ENCODE measurements around the gene ERBB4.

Gene ERBB4

DNA sequence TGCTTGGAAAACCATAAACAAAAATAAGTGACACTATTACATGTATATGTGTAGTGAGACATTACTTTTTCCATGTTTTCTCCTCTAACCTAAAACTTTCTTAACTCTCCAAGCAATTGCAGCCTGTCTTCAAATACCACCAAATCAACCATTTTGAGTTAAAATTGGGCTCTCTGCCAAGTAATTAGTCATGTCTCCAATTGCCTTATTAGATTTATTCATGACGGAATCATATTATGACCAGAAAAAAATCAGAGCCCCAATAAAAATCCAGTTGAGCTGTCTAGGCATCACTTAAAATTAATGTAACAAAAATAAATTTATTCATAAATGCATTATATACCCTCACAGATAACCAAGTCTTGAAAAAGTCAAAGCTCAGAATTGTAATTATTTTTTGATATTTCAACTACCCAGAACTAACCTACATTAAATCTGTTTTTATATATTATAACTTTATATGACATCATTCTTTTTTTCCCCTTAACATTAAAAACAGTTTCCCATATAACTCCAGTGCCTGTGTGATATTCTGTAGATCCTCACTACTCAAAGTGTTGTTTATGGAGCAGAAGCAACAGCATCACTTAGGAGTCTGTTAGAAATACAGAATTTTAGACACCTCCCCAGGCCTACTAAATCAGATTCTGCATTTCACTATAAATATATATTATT is 157.0 kb downstream of the ERBB4 start:
- WGBS, 2 experiments, result 80 to 100% methylated on average over 1 of the region's 1 CpG

DNA sequence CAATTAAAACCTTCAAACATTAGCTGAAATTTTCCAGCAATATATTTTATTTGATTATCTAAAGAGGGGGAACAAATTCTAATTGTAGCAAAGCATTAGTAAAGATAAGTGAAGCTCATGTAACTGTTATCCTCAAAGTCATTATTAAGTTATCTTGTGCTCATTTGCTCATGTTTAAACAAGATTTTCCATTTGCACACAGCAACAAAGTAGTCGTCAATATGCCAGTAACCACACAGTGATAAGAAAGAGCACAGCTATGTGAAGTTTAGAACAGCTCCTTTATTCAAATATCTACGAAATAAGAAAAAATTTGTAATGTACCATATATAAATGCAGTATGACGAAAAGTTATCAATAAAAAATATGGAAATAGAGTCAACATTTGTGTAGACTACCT is 159.5 kb downstream of the ERBB4 start:
- Histone ChIP-seq H3K9me3 (ENCODE audit: control insufficient read depth, low read length) (no peaks in the 10 kb centered on the region), H3K4me3 (ENCODE audit: insufficient read depth, low read depth, low read length) (no peak overlapping the region), H3K4me1 (ENCODE audit: control insufficient read depth, insufficient read depth, low read length) (no peaks in the 10 kb centered on the region), H3K36me3 (ENCODE audit: control insufficient read depth, insufficient read depth, low read length) (no peaks in the 10 kb centered on the region), H3K27me3 (ENCODE audit: control insufficient read depth, insufficient read depth, low read length, poor library complexity, severe bottlenecking) (no peaks in the 10 kb centered on the region), H3K27ac (ENCODE audit: insufficient read depth, low read depth, low read length, poor library complexity, severe bottlenecking) (no peak overlapping the region)
- 87% methylated on average over 1 of the region's 3 CpGs; no CpG with 5 or more reads in 1 of the 2 experiments for WGBS, 2 experiments

More for the DNA sequence above, 157.0 kb downstream of the ERBB4 start:
- Histone ChIP-seq H3K36me3 (ENCODE audit: control insufficient read depth, insufficient read depth, low read length) (no peaks in the 10 kb centered on the region), H3K9me3 (ENCODE audit: control insufficient read depth, low read length) (no peaks in the 10 kb centered on the region), H3K4me1 (ENCODE audit: control insufficient read depth, insufficient read depth, low read length) (no peaks in the 10 kb centered on the region), H3K4me3 (ENCODE audit: insufficient read depth, low read depth, low read length) (no peak overlapping the region), H3K27me3 (ENCODE audit: control insufficient read depth, insufficient read depth, low read length, poor library complexity, severe bottlenecking) (no peaks in the 10 kb centered on the region), H3K27ac (ENCODE audit: insufficient read depth, low read depth, low read length, poor library complexity, severe bottlenecking) (no peak overlapping the region)

DNA sequence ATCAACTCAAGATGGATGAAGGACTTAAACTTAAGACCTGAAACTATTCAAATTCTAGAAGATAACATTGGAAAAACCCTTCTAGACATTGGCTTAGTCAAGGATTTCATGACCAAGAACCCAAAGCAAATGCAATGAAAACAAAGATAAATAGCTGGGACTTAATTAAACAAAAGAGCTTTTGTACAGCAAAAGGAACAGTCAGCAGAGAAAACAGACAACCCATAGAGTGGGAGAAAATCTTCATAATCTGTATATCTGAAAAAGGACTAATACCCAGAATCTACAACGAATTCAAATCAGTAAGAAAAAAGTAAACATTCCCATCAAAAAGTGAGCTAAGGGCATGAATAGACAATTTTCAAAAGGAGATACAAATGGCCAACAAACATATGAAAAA is 171.2 kb downstream of the ERBB4 start:
- 78 to 88% methylated on average over 1 of the region's 1 CpG for whole genome bisulfite sequencing, 2 experiments
- Histone ChIP-seq H3K27ac (ENCODE audit: insufficient read depth, low read depth, low read length, poor library complexity, severe bottlenecking) (no peak overlapping the region), H3K27me3 (ENCODE audit: control insufficient read depth, insufficient read depth, low read length, poor library complexity, severe bottlenecking) (no peaks in the 10 kb centered on the region), H3K9me3 (ENCODE audit: control insufficient read depth, low read length) (no peaks in the 10 kb centered on the region), H3K4me1 (ENCODE audit: control insufficient read depth, insufficient read depth, low read length) (peaks cover 8% of the 10 kb centered on the region), H3K36me3 (ENCODE audit: control insufficient read depth, insufficient read depth, low read length) (no peaks in the 10 kb centered on the region), H3K4me3 (ENCODE audit: insufficient read depth, low read depth, low read length) (no peak overlapping the region)

DNA sequence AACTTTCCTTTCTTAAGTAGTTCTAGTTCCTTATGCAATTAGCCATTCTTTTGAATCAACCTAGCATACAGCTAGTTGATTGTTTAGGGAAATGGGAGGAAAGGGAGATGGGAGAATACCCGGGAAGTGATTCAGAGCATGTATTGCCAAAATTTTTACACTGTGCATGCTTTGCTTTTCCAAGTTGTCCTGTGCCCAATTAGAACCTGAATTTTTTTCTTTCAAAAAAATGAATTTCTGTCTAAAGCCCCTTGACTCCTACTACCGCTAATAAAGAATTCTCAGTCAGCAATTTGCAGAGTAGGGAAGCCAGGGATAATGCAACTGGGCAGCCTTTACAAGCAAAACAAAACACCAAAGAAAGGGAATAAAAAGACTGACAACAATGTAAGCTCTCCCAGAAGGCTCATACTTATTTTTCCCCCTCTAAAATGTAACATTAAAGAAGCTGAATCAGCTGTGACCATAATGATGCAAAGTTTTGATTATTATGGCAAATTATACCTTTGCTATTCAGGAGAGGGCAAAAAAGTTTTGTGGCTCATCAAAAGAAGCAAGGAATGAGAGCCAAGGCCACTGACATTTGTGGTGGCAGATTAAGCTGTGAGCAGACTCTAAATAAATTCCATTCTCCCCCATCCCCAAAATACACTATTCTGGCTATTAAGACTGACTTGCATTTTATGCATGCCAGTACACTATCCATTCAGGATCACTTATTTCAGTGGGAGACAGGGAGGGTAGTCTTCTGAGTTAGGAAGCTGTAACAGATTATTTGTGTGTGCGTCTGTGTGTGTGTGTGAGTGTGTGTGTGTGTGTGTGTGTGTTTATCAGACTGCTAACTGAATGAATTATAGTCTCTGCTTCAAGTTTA is 174.3 kb downstream of the ERBB4 start:
- H3K4me3 ChIP-seq (ENCODE audit: insufficient read depth, low read depth, low read length), result no peak overlapping the region
- H3K27ac ChIP-seq (ENCODE audit: insufficient read depth, low read depth, low read length, poor library complexity, severe bottlenecking), result no peak overlapping the region
- peaks cover 13% of the 10 kb centered on the region for H3K4me1 ChIP-seq (ENCODE audit: control insufficient read depth, insufficient read depth, low read length)
- H3K9me3 ChIP-seq (ENCODE audit: control insufficient read depth, low read length), result no peaks in the 10 kb centered on the region
- WGBS, 2 experiments, result 63 to 70% methylated on average over 3 of the region's 3 CpGs
- H3K27me3 ChIP-seq (ENCODE audit: control insufficient read depth, insufficient read depth, low read length, poor library complexity, severe bottlenecking), result no peaks in the 10 kb centered on the region
- H3K36me3 ChIP-seq (ENCODE audit: control insufficient read depth, insufficient read depth, low read length), result no peaks in the 10 kb centered on the region

DNA sequence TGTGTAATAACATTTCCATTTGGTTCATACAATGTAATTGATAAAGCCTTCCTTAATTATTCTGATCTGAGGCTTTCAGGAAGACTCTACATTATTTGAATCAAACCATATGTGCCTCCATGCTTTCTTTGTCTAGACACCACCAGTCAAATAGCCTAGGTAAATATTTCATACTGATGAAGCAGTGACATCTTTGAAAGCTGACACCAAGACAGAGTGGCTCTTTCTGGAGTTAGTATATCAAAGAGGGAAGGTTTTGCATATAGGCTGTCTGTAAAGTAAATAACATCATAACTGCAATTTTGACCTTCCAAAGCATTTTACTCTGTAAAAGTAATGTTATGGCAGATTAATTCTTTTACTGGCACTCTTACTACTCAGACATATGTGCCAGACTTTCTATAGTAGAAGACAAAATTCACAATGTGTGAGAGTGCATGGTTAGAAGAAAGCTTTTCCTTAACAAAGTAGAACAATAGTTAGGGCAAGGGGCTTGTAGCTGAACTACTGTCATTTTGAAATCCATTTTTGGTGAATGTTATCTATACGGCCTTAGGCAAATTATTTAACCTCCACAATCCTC is 177.3 kb downstream of the ERBB4 start:
- Histone ChIP-seq H3K4me3 (ENCODE audit: insufficient read depth, low read depth, low read length) (no peak overlapping the region), H3K4me1 (ENCODE audit: control insufficient read depth, insufficient read depth, low read length) (peaks cover 14% of the 10 kb centered on the region), H3K9me3 (ENCODE audit: control insufficient read depth, low read length) (no peaks in the 10 kb centered on the region), H3K36me3 (ENCODE audit: control insufficient read depth, insufficient read depth, low read length) (no peaks in the 10 kb centered on the region), H3K27ac (ENCODE audit: insufficient read depth, low read depth, low read length, poor library complexity, severe bottlenecking) (no peak overlapping the region), H3K27me3 (ENCODE audit: control insufficient read depth, insufficient read depth, low read length, poor library complexity, severe bottlenecking) (no peaks in the 10 kb centered on the region)
- WGBS, 2 experiments, result 75% methylated on average over 1 of the region's 1 CpG; no CpG with 5 or more reads in 1 of the 2 experiments

DNA sequence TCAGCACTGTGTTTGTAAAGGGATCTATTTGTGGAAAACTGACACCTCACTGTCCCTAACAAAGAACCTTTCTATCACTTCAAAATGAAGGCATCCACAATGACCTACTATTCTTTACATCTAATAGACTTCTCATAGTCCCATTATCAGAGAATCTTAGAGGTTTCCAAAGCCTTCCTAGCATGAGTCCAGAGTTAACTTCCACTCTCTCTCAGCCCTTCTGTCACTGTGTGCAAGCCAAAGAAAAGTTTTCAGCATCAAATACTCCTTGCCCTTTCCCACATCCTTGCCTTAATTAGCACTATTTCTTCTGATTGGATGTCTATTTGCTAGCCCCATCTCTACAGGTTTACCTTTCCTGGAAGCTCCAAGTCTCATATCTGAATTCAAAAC is 178.5 kb downstream of the ERBB4 start:
- no peaks in the 10 kb centered on the region for H3K27me3 ChIP-seq (ENCODE audit: control insufficient read depth, insufficient read depth, low read length, poor library complexity, severe bottlenecking)
- no peaks in the 10 kb centered on the region for H3K36me3 ChIP-seq (ENCODE audit: control insufficient read depth, insufficient read depth, low read length)
- H3K27ac ChIP-seq (ENCODE audit: insufficient read depth, low read depth, low read length, poor library complexity, severe bottlenecking), result no peak overlapping the region
- H3K4me1 ChIP-seq (ENCODE audit: control insufficient read depth, insufficient read depth, low read length), result peaks cover 14% of the 10 kb centered on the region
- no peaks in the 10 kb centered on the region for H3K9me3 ChIP-seq (ENCODE audit: control insufficient read depth, low read length)
- no peak overlapping the region for H3K4me3 ChIP-seq (ENCODE audit: insufficient read depth, low read depth, low read length)

DNA sequence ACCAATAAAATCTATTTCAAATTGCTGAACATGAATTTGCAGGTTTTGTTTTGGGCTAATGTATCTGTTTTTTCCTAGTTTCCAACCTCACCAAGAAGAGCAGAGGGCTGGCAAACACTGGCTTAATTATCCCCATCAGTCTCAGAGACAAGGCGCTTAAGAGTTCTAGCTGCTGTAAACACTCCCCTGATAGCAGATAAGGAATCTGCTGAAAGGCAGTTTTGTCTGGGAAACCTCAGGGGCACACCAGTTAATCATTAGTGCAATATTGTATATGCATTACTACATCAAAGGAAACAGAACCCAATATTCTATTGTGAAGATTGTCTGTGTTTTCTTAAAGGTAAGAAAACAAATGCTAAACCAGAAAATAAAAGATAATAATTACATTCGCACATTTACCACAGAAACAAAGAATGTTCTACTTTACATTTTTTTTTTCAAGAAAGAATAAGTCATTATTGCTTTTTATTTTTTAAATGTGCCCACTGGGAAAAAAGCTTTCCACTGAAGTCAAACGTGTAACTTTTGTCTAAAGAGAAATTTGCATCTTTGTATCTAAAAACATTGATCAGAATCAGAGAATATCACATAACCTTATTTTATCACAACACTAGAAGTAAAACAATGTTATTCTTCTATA is 179.1 kb downstream of the ERBB4 start:
- no peaks in the 10 kb centered on the region for H3K9me3 ChIP-seq (ENCODE audit: control insufficient read depth, low read length)
- H3K36me3 ChIP-seq (ENCODE audit: control insufficient read depth, insufficient read depth, low read length), result no peaks in the 10 kb centered on the region
- no peak overlapping the region for H3K4me3 ChIP-seq (ENCODE audit: insufficient read depth, low read depth, low read length)
- 80 to 89% methylated on average over 2 of the region's 3 CpGs for WGBS, 2 experiments
- peak overlapping the region; percentile 13 for H3K27ac ChIP-seq (ENCODE audit: insufficient read depth, low read depth, low read length, poor library complexity, severe bottlenecking)
- no peaks in the 10 kb centered on the region for H3K27me3 ChIP-seq (ENCODE audit: control insufficient read depth, insufficient read depth, low read length, poor library complexity, severe bottlenecking)
- H3K4me1 ChIP-seq (ENCODE audit: control insufficient read depth, insufficient read depth, low read length), result peaks cover 11% of the 10 kb centered on the region

DNA sequence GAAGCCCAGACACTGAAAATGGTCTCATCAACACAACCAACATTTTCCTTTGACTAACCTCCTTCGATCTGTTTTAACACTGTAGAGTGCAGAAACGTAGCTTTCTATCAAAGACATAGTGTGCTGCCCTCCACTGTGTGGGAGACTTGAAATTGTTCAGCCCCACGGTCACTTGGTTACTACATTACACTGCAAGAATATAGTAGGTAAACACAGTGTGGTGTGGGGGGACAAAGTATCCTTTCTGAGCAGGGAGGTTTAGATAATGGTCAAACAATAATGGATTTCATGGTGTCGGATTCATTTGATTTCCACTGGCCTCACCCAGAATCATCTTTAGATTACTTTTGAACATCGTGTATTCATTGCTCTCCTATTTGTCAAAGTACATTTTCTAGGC is 181.0 kb downstream of the ERBB4 start:
- Histone ChIP-seq H3K4me3 (ENCODE audit: insufficient read depth, low read depth, low read length) (no peak overlapping the region), H3K9me3 (ENCODE audit: control insufficient read depth, low read length) (no peaks in the 10 kb centered on the region), H3K36me3 (ENCODE audit: control insufficient read depth, insufficient read depth, low read length) (no peaks in the 10 kb centered on the region), H3K27ac (ENCODE audit: insufficient read depth, low read depth, low read length, poor library complexity, severe bottlenecking) (no peak overlapping the region), H3K27me3 (ENCODE audit: control insufficient read depth, insufficient read depth, low read length, poor library complexity, severe bottlenecking) (no peaks in the 10 kb centered on the region), H3K4me1 (ENCODE audit: control insufficient read depth, insufficient read depth, low read length) (peaks cover 6% of the 10 kb centered on the region)
- 87 to 92% methylated on average over 4 to 5 of the region's 5 CpGs for WGBS, 2 experiments

DNA sequence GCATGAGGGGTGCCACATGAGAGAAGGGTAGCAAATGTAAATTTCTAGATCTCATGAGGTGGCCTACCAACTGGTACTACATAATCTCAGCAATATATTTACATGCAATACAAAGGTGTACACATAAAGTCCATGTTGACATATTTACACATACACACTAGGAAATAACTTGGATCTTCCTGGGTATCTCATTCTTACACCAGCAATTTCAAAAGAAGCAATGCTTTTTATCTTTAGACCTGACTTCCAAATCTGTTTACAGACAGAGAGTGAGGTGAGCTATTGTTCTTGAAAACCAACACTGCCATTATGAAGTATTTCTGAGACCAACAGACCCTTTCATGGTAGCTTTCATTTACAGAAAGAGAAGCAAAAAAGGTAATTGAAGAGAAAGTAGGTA is 184.2 kb downstream of the ERBB4 start:
- no peak overlapping the region for H3K27ac ChIP-seq (ENCODE audit: insufficient read depth, low read depth, low read length, poor library complexity, severe bottlenecking)
- H3K4me1 ChIP-seq (ENCODE audit: control insufficient read depth, insufficient read depth, low read length), result peaks cover 1% of the 10 kb centered on the region
- H3K4me3 ChIP-seq (ENCODE audit: insufficient read depth, low read depth, low read length), result no peak overlapping the region
- H3K9me3 ChIP-seq (ENCODE audit: control insufficient read depth, low read length), result no peaks in the 10 kb centered on the region
- no peaks in the 10 kb centered on the region for H3K27me3 ChIP-seq (ENCODE audit: control insufficient read depth, insufficient read depth, low read length, poor library complexity, severe bottlenecking)
- no peaks in the 10 kb centered on the region for H3K36me3 ChIP-seq (ENCODE audit: control insufficient read depth, insufficient read depth, low read length)

DNA sequence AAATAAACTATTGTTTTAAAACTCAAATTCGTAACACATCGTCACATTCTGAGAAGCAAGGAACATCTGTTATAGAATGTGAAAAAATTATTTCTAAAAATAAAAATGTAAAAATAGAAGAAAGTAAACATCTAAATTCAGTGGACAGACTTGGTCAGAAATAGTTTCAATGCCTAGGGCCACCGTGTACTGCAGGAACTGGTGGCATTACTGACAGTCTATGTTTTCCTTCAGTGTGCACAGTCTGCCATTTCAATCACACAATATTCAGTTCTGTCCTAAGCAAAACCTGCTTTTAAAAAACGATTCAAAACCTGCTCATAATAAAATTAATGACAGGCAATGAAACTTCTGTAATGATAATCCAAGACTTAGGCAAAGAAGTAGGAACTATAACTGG is 190.1 kb downstream of the ERBB4 start:
- H3K9me3 ChIP-seq (ENCODE audit: control insufficient read depth, low read length), result no peaks in the 10 kb centered on the region
- H3K4me3 ChIP-seq (ENCODE audit: insufficient read depth, low read depth, low read length), result no peak overlapping the region
- WGBS, 2 experiments, result 84 to 93% methylated on average over 1 to 4 of the region's 4 CpGs
- H3K27me3 ChIP-seq (ENCODE audit: control insufficient read depth, insufficient read depth, low read length, poor library complexity, severe bottlenecking), result no peaks in the 10 kb centered on the region
- no peak overlapping the region for H3K27ac ChIP-seq (ENCODE audit: insufficient read depth, low read depth, low read length, poor library complexity, severe bottlenecking)
- no peaks in the 10 kb centered on the region for H3K4me1 ChIP-seq (ENCODE audit: control insufficient read depth, insufficient read depth, low read length)
- no peaks in the 10 kb centered on the region for H3K36me3 ChIP-seq (ENCODE audit: control insufficient read depth, insufficient read depth, low read length)
